GM18499 (cell line): Measurements from ENCODE around the gene DGKQ.
"Not testable (repeated sequence)": the region's sequence is repeated elsewhere in the genome, so short reads cannot be mapped to it uniquely, and the experiment has no call there.

Experiments
- ATAC-seq: cut with Tn5 transposase; IDR thresholded peaks from one replicate; pipeline ENCODE4 v1.9.1; 2021; ENCODE audit warnings: moderate number of reproducible peaks; ENCODE audit not compliant: insufficient read depth, unreplicated experiment

Gene DGKQ

DNA sequence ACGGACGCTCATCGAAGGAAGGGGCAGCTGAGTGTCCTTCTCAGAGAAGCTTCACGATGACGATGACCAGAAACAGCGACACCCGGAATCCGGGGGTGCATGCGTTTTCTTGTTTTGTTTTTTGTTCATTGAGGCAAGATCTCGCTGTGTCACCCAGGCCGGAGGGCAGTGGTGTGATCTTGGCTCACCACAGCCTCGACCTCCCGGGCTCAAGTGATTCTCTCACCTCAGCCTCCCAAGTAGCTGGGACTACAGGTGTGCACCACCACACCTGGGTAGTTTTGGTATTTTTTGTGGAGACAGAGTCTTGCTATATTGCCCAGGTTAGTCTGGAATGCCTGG, 19.8 kb downstream of the DGKQ start:
- no peak for ATAC-seq

GRCh38 chr4:952881-953573, 20.3 kb downstream of the DGKQ start:
- ATAC-seq = no peak

DNA sequence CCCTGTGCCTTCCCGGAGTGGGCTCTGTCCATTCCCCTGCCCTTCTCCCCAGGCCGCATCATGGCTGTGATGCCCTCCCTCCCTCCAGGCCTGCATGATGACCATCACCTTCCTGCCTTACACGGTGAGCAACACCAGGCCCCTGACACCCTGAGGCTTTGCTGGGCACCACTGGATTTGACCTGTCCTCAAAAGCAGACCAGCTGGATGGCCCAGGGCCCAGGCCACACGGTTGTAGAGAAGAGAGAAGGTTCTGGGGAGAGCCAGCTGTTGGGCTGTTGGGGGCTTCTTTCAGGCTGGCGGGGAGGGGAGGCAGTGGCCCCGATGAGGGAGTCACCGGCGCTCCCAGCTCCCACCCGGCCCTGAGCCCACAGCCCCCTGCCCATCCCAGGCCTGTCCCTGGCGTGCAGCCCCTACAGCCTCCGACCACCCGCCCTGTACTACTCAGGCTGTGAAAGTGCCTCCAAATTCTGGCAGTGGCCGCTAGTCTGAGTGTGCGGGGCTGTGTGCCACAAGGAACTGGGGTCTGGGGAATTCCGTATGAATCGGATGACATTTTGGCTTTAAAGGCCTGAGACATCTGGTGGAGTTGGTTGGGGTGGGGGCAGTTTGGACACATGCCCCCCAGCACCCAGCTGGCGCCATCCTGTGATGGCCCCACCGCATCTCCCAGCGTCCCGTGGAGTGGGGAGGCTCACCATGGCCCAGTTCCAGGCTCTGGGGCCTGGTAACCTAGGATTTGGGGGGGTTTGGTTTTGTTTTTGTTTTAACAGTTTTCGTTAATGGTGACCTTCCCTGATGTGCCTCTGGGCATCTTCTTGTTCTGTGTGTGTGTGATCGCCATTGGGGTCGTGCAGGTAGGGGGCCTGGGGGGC, 21.5 kb downstream of the DGKQ start:
- ATAC-seq = no peak

DNA sequence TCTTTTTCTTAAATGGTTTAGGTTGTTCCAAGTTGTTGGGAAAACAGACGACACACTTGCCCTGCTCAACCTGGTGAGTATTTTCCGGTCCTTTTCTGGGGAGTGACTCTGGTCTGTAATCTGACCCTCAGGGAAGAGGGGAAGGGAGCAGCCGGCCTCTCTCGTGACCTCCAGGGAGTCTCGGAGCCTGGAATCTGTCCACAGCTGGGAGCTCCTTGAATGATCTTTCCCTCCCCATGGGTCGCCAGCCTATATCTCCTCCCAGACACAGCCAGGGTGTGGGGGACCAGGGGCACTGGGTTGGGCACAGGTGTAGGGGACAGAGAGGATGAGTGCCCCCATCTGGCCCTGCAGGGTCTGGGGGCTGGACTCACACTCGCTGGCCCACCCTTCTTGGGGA, 22.2 kb downstream of the DGKQ start:
- ATAC-seq = no peak

GRCh38 chr4:950136-951020, 23.0 kb downstream of the DGKQ start:
- ATAC-seq = no peak

DNA sequence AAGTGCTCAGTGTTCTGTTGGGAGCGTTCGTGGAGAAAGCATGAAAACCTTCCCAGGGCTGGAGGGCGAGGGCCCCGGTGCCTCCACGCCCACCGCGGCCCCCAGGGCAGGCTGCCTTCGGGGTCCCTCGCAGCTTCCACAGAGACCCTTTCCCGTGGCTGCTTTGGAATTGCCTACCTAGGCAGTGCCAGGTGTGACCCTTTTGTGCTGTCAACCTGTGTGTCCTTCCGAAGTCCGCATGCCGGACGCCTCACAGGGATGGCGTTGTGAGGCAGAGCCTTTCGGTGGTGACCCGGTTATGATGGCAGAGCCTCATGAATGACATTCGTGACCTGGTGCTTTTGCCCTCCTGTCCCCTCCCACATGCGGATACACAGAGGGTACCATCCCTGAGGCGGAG, 23.7 kb downstream of the DGKQ start:
- ATAC-seq = no peak

GRCh38 chr4:948936-949300, 24.5 kb downstream of the DGKQ start:
- no peak for ATAC-seq

DNA sequence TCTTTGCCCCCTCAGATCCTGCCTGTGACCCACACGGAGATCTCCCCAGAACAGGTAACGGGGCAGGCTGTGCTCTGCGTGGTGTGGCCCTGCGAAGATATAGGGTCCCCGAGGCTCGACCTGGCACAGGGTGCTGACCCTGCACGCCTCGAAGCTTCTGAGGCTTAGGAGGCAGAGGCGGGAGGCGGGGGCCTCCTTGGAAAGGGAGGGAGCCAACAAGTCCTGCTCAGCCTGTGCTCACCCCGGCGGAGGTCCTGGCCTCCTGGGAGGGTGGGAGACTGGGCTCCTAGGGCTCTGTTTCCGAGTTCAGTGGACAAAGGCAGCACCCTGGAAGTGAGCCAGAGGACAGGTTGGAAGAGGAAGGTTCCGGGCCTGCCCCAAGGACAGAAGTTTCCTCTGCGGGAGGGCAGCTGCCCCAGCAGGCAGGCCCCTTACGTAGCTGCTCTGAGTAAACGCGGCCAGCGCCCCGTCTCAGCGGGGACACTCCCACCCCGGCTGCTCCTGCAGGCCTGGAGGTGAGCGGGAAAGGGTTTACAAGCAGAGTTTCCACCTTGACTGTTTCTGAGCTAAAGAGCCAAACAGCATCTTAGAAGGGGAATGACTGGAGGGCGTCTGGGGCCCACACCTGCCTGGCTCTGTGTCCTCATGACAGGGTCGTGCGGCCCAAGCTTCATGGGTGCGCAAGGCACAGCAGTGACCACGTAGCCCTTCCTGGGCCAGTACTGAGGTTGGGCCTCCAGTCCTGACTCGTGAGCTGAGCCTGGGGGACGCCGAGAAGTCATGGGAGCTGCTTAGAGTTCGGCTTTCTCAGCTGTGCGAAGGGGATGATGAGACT, 25.1 kb downstream of the DGKQ start:
- no peak for ATAC-seq

- ATAC-seq = no peak
Observed at GRCh38 chr4:947491-947971, 25.8 kb downstream of the DGKQ start.

GRCh38 chr4:946517-947471, 26.6 kb downstream of the DGKQ start:
- no peak for ATAC-seq

- ATAC-seq = no peak
Observed at GRCh38 chr4:946103-946450, 27.3 kb downstream of the DGKQ start.

GRCh38 chr4:945274-946102, 27.9 kb downstream of the DGKQ start:
- ATAC-seq = no peak

DNA sequence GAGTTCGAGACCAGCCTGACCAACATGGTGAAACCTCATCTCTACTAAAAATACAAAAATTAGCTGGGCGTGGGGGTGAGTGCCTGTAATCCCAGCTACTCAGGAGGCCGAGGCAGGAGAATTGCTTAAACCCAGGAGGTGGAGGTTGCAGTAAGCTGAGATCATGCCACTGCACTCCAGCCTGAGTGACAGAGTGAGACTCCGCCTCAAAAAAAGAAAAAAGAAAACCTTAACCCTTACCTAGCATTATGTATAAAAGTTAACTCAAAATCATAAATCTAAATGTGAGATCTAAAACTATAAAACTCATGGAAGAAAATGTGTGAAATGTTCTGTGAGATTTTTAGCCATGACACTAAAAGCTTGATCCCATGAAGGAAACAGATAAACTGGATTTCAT, 33.9 kb downstream of the DGKQ start:
- ATAC-seq = not testable (repeated sequence)

- ATAC-seq = no peak
Observed at GRCh38 chr4:932713-933070, 40.7 kb downstream of the DGKQ start.

- peak; percentile 38 for ATAC-seq
Observed at GRCh38 chr4:931960-932712, 41.2 kb downstream of the DGKQ start, which contains the start of the genes GAK and TMEM175. Gene GAK, minus strand, starts transcription at chr4:932316. Its CDS starts 129 bp downstream, at chr4:932187. Gene TMEM175, plus strand, starts transcription at chr4:932460. Its CDS starts 15,280 bp downstream, at chr4:947740.

- no peak for ATAC-seq
Observed at GRCh38 chr4:931194-931959, 42.0 kb downstream of the DGKQ start.

DNA sequence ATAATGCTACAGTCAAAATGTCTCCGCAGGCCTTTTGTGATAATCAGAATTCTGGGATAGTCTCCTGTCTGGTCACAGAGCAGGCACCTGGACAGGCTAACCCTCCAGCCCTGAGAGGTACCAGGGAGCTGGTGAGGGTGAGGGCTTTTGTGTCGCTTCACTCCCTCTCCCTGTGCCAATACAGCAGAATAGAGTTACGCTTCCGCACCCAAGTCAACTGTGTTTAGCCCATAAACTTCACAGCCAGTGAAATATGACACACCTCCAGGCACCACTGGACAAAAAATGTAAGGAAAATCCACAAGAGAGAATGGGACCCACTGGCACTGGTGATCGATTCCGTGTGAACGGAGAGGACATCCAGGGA, 42.6 kb downstream of the DGKQ start:
- ATAC-seq = no peak
